ENCODE measurements around the gene PURA.

The PURA gene

GRCh38 chr5:140113699-140114263, at the start of gene PURA:
TSS of gene PURA (plus strand) at chr5:140114109. CDS start at chr5:140114182, 73 bp downstream.
- DNase-seq (ENCODE audit: low read depth, low spot score), result peak; percentile 92

- no peak for DNase-seq (ENCODE audit: low read depth, low spot score)
These were observed 41.1 kb upstream of the PURA start for GRCh38 chr5:140072812-140073211.

- DNase-seq (ENCODE audit: low read depth, low spot score), result no peak
These were observed 40.6 kb upstream of the PURA start for GRCh38 chr5:140073296-140073695.

GRCh38 chr5:140075371-140075770, 38.5 kb upstream of the PURA start:
- DNase-seq (ENCODE audit: low read depth, low spot score), result no peak

GRCh38 chr5:140076142-140076541, 37.8 kb upstream of the PURA start:
- DNase-seq (ENCODE audit: low read depth, low spot score), result no peak

GRCh38 chr5:140076788-140077187, 37.1 kb upstream of the PURA start:
- DNase-seq (ENCODE audit: low read depth, low spot score), result no peak

GRCh38 chr5:140083120-140083519, 30.8 kb upstream of the PURA start:
- no peak for DNase-seq (ENCODE audit: low read depth, low spot score)

- no peak for DNase-seq (ENCODE audit: low read depth, low spot score)
These were observed 30.3 kb upstream of the PURA start for GRCh38 chr5:140083650-140084049.

- no peak for DNase-seq (ENCODE audit: low read depth, low spot score)
These were observed 29.4 kb upstream of the PURA start for GRCh38 chr5:140084541-140084940.

- DNase-seq (ENCODE audit: low read depth, low spot score), result no peak
These were observed 23.7 kb upstream of the PURA start for GRCh38 chr5:140090251-140090650.

- no peak for DNase-seq (ENCODE audit: low read depth, low spot score)
These were observed 20.7 kb upstream of the PURA start for GRCh38 chr5:140093179-140093578.

- DNase-seq (ENCODE audit: low read depth, low spot score), result no peak
These were observed 20.0 kb upstream of the PURA start for GRCh38 chr5:140093866-140094265.

GRCh38 chr5:140094889-140095288, 19.0 kb upstream of the PURA start:
- no peak for DNase-seq (ENCODE audit: low read depth, low spot score)

GRCh38 chr5:140101179-140101578, 12.7 kb upstream of the PURA start:
- DNase-seq (ENCODE audit: low read depth, low spot score), result no peak

- DNase-seq (ENCODE audit: low read depth, low spot score), result no peak
These were observed 10.8 kb upstream of the PURA start for GRCh38 chr5:140103154-140103553.

GRCh38 chr5:140104100-140104499, 9.8 kb upstream of the PURA start:
- DNase-seq (ENCODE audit: low read depth, low spot score), result no peak

- no peak for DNase-seq (ENCODE audit: low read depth, low spot score)
These were observed 7.8 kb upstream of the PURA start for GRCh38 chr5:140106101-140106500.

- DNase-seq (ENCODE audit: low read depth, low spot score), result no peak
These were observed 7.1 kb upstream of the PURA start for GRCh38 chr5:140106805-140107311.

- DNase-seq (ENCODE audit: low read depth, low spot score), result peak; percentile 92
These were observed 6.4 kb upstream of the PURA start for GRCh38 chr5:140107312-140108092.

- DNase-seq (ENCODE audit: low read depth, low spot score), result peak; percentile 58
These were observed 5.6 kb upstream of the PURA start for GRCh38 chr5:140108093-140109017.

GRCh38 chr5:140109018-140109758, 4.7 kb upstream of the PURA start:
- peak; percentile 51 for DNase-seq (ENCODE audit: low read depth, low spot score)
